Ovary (tissue), 9 donors: ENCODE data around the gene PRSS38. TPM values are rescaled to one million over a fixed set of nuclear protein-coding genes. Genes with fewer than 3 reads are reported as not detected.

Experiments used
- DNase-seq, 5 donors: peaks; one replicate each; pipeline ENCODE4 v3.0.0-alpha.2; 2019 to 2020
- H3K27ac ChIP-seq, 2 donors: fragments of 200-600 bp; one replicate each; pipeline versions ENCODE4 v1.5.1 to v1.8.0; 2019 to 2022
- H3K27me3 ChIP-seq: fragments of 200-600 bp; one replicate; pipeline ENCODE4 v1.8.0; 2022
- H3K36me3 ChIP-seq: fragments of 200-600 bp; sonication (generic); one replicate; pipeline ENCODE4 v1.5.1; 2019
- H3K4me1 ChIP-seq: one replicate; pipeline ENCODE4 v1.8.1; 2013; ENCODE audit warnings: mild to moderate bottlenecking, moderate library complexity; ENCODE audit not compliant: insufficient read depth
- H3K4me3 ChIP-seq: fragments of 200-600 bp; sonication (generic); one replicate; pipeline ENCODE4 v1.5.1; 2017
- H3K9me3 ChIP-seq, 2 donors: fragments of 200-600 bp in 1 of 2; sonication (generic) in 1 of 2; one replicate each; pipeline versions ENCODE4 v1.5.1 to v1.8.1; 2013 to 2019; ENCODE audit warnings: mild to moderate bottlenecking in 1 of 2, moderate library complexity in 1 of 2
- CTCF ChIP-seq, 3 donors: fragments of 450-650 bp in 2 of 3; fragments of 200-600 bp in 1 of 3; IDR thresholded peaks; one replicate each; pipeline versions ENCODE4 v1.5.1 to v1.8.0; 2016 to 2022; ENCODE audit warnings: antibody characterized with exemption in 3 of 3, mild to moderate bottlenecking in 1 of 3
- EP300 ChIP-seq: sonication (generic); formaldehyde crosslinking; IDR thresholded peaks from one replicate; pipeline ENCODE4 v1.6.1; 2017; ENCODE audit warnings: antibody characterized with exemption
- POLR2A ChIP-seq: fragments of 450-650 bp; IDR thresholded peaks from one replicate; pipeline ENCODE4 v1.6.1; 2017; ENCODE audit warnings: antibody characterized with exemption, mild to moderate bottlenecking, moderate library complexity
- WGBS, 3 donors: extraction: QIAGEN DNeasy Blood & Tissue Kit in 1 of 3; methylation state at CpG; one replicate each; pipeline versions ENCODE4 v1.1.5 to v1.1.7; 2013 to 2017; 5-methylcytosine and 5-hydroxymethylcytosine counted together
- intact Hi-C, 4 donors: fragments of 100-400 bp; cut with DNase I; formaldehyde crosslinking; loops; one replicate each; pipeline versions ENCODE4 v1.11.0 to v1.15.1; 2022 to 2023
- polyA plus RNA-seq, 2 donors: library from polyadenylated mRNA; stranded (reverse); fragments of 200-250 nt in 1 of 2; fragments of 350-450 nt in 1 of 2; fragmentation: Illumina TruSeq in 1 of 2; extraction: RNeasy Lipid Tissue Mini Kit (QIAGEN cat#74804) in 1 of 2; gene quantifications; one replicate each; pipeline ENCODE4 v1.2.3, GENCODE V29; 2013 to 2014
- total RNA-seq, 7 donors: library from RNA; depleted of rRNA in 2 of 7; stranded (reverse); fragments of >200 nt in 2 of 7; fragmentation: NEBNext Ultra II Directional in 3 of 7; extraction: Animal tissue kit (Norgen Biotek cat#: 25700) in 3 of 7; gene quantifications; one replicate each; pipeline versions ENCODE4 v1.1.0 to v1.2.4, GENCODE V29; 2016 to 2023
- donor health status: DM: no; HTN: no; CAD: no; lungs with moderate emphysema.
- donor health status: DM: no; HTN: no; CAD: no.
- donor health status: Bipolar disorder and iron deficiency.
- donor health status: DM: yes; HTN: yes; CAD: no.
- donor health status: DM: no; HTN: no; CAD: no.
- donor health status: DM: yes; HTN: yes; CAD: no.

PRSS38 gene
- total and polyA plus RNA-seq, 9 donors, result not detected

- 90 to 96% (median 94%) methylated on average over 8 of the region's 8 CpGs for WGBS, 3 donors
- Histone ChIP-seq H3K27me3 (no peaks in the 10 kb centered on the region), H3K36me3 (no peaks in the 10 kb centered on the region), H3K27ac (no peak overlapping the region), H3K4me3 (no peak overlapping the region), H3K4me1 (peaks cover 9% of the 10 kb centered on the region), H3K9me3 (no peaks in the 10 kb centered on the region)
- DNase-seq, result peak in 4 of 5 donors; percentile 11 to 48 (median 26)
- intact Hi-C loops, result no loop called here
- no peak for TF ChIP-seq EP300
- no peak for TF ChIP-seq POLR2A
- TF ChIP-seq CTCF (IDR thresholded peaks at IDR 0.05), result no peak
Measured at GRCh38 chr1:227885135-227885647, 69.7 kb downstream of the PRSS38 start.

GRCh38 chr1:227885648-227886502 is 70.4 kb downstream of the PRSS38 start:
- TF ChIP-seq CTCF (IDR thresholded peaks at IDR 0.05), result no peak
- no peak for TF ChIP-seq POLR2A
- no peak for TF ChIP-seq EP300
- Histone ChIP-seq H3K36me3 (no peaks in the 10 kb centered on the region), H3K4me1 (peaks cover 9% of the 10 kb centered on the region), H3K4me3 (no peak overlapping the region), H3K9me3 (no peaks in the 10 kb centered on the region), H3K27me3 (no peaks in the 10 kb centered on the region), H3K27ac (peak overlapping the region in 1 of 2 donors; percentile 1)
- DNase-seq, result peak; percentile 76 to 87 (median 76)
- WGBS, 3 donors, result 32 to 37% (median 36%) methylated on average over 14 of the region's 14 CpGs
- intact Hi-C loops, result no loop called here

- Histone ChIP-seq H3K4me1 (peaks cover 9% of the 10 kb centered on the region), H3K27me3 (no peaks in the 10 kb centered on the region), H3K9me3 (no peaks in the 10 kb centered on the region), H3K27ac (peak overlapping the region; percentile 1 to 68), H3K36me3 (no peaks in the 10 kb centered on the region), H3K4me3 (peak overlapping the region; percentile 34)
- WGBS, 3 donors, result 6 to 7% (median 6%) methylated on average over 16 to 18 of the region's 18 CpGs
- intact Hi-C loops, result no loop called here
- peak in 4 of 5 donors; percentile 42 to 66 (median 48) for DNase-seq
- no peak for TF ChIP-seq CTCF (IDR thresholded peaks at IDR 0.05)
- no peak for TF ChIP-seq POLR2A
- TF ChIP-seq EP300, result no peak
Measured at GRCh38 chr1:227886503-227886961, 71.1 kb downstream of the PRSS38 start.

GRCh38 chr1:227886993-227887696 is 71.7 kb downstream of the PRSS38 start:
- intact Hi-C loops, result no loop called here
- Histone ChIP-seq H3K4me3 (peak overlapping the region; percentile 34), H3K27ac (peak overlapping the region; percentile 68 to 75), H3K4me1 (peaks cover 9% of the 10 kb centered on the region), H3K27me3 (no peaks in the 10 kb centered on the region), H3K36me3 (no peaks in the 10 kb centered on the region), H3K9me3 (no peaks in the 10 kb centered on the region)
- peak; percentile 66 to 88 (median 71) for DNase-seq
- WGBS, 3 donors, result 1 to 3% (median 2%) methylated on average over 23 to 30 of the region's 30 CpGs
- no peak for TF ChIP-seq CTCF (IDR thresholded peaks at IDR 0.05)
- no peak for TF ChIP-seq EP300
- TF ChIP-seq POLR2A, result no peak
